BE2C (cell line): ENCODE measurements around the gene NPY4R.
"Not testable (repeated sequence)": the region's sequence is repeated elsewhere in the genome, so short reads cannot be mapped to it uniquely, and the experiment has no call there.

ENCODE experiments used
- DNase-seq: peaks from one replicate; pipeline ENCODE4 v3.0.0-alpha.2; 2020
- H3K27me3 ChIP-seq: fragments of 250-450 bp; sonication (Bioruptor Pico); 2 replicates; pipeline ENCODE4 v1.5.1; 2020; ENCODE audit warnings: mild to moderate bottlenecking
- H3K36me3 ChIP-seq: fragments of 250-450 bp; sonication (Bioruptor Pico); 2 replicates; pipeline ENCODE4 v1.5.1; 2020; ENCODE audit warnings: mild to moderate bottlenecking
- H3K4me1 ChIP-seq: fragments of 250-450 bp; sonication (Bioruptor Pico); 2 replicates; pipeline ENCODE4 v1.5.1; 2020
- H3K4me3 ChIP-seq: 2 replicates; pipeline ENCODE4 v1.5.1; 2011; ENCODE audit warnings: low read depth, low read length
- H3K9me3 ChIP-seq: fragments of 250-450 bp; sonication (Bioruptor Pico); 2 replicates; pipeline ENCODE4 v1.5.1; 2020

Gene NPY4R

GRCh38 chr10:46443422-46443821, 22.3 kb downstream of the NPY4R start:
- not testable (repeated sequence) for H3K9me3 ChIP-seq, H3K27me3 ChIP-seq, DNase-seq, H3K36me3 ChIP-seq, H3K4me3 ChIP-seq, H3K4me1 ChIP-seq

- not testable (repeated sequence) for H3K27me3 ChIP-seq, H3K9me3 ChIP-seq, H3K36me3 ChIP-seq, H3K4me1 ChIP-seq, H3K4me3 ChIP-seq
- peak; percentile 11 for DNase-seq
Observed at GRCh38 chr10:46442706-46443275, 23.0 kb downstream of the NPY4R start.

GRCh38 chr10:46441837-46442278, 23.9 kb downstream of the NPY4R start:
- H3K36me3 ChIP-seq, H3K27me3 ChIP-seq, H3K9me3 ChIP-seq, H3K4me1 ChIP-seq, H3K4me3 ChIP-seq: not testable (repeated sequence)
- peak; percentile 37 for DNase-seq

- H3K36me3 ChIP-seq, H3K9me3 ChIP-seq, H3K4me1 ChIP-seq, H3K4me3 ChIP-seq, H3K27me3 ChIP-seq: not testable (repeated sequence)
- DNase-seq, result peak; percentile 79
Observed at GRCh38 chr10:46440942-46441341, 24.8 kb downstream of the NPY4R start.

GRCh38 chr10:46423550-46423949, 42.2 kb downstream of the NPY4R start:
- H3K4me3 ChIP-seq, H3K4me1 ChIP-seq, H3K9me3 ChIP-seq, DNase-seq, H3K27me3 ChIP-seq, H3K36me3 ChIP-seq: not testable (repeated sequence)

GRCh38 chr10:46419570-46420379, 46.0 kb downstream of the NPY4R start:
- not testable (repeated sequence) for H3K4me3 ChIP-seq, H3K9me3 ChIP-seq, H3K4me1 ChIP-seq, H3K27me3 ChIP-seq, DNase-seq, H3K36me3 ChIP-seq

GRCh38 chr10:46418283-46418682, 47.5 kb downstream of the NPY4R start:
- not testable (repeated sequence) for H3K4me1 ChIP-seq, H3K27me3 ChIP-seq, H3K36me3 ChIP-seq

GRCh38 chr10:46415291-46415690, 50.5 kb downstream of the NPY4R start:
- H3K36me3 ChIP-seq, H3K9me3 ChIP-seq, H3K4me3 ChIP-seq, H3K27me3 ChIP-seq, H3K4me1 ChIP-seq, DNase-seq: not testable (repeated sequence)

More at GRCh38 chr10:46418283-46418682, 47.5 kb downstream of the NPY4R start:
- H3K4me3 ChIP-seq, H3K9me3 ChIP-seq, DNase-seq: not testable (repeated sequence)

- not testable (repeated sequence) for H3K36me3 ChIP-seq, H3K4me3 ChIP-seq, H3K4me1 ChIP-seq, DNase-seq, H3K9me3 ChIP-seq, H3K27me3 ChIP-seq
Observed at GRCh38 chr10:46412665-46413064, 53.1 kb downstream of the NPY4R start.

GRCh38 chr10:46411123-46411522, 54.6 kb downstream of the NPY4R start:
- not testable (repeated sequence) for H3K27me3 ChIP-seq, H3K4me1 ChIP-seq, DNase-seq, H3K36me3 ChIP-seq, H3K9me3 ChIP-seq, H3K4me3 ChIP-seq
